HepG2 (cell line): ENCODE results near the gene IMP3. TPM values are rescaled to one million over a fixed set of nuclear protein-coding genes. Genes with fewer than 3 reads are reported as not detected.
A peak's percentile ranks its signal among the peaks of the same experiment; 100 is the strongest.

Source experiments
- ATF3 ChIP-seq: sonication (generic); formaldehyde crosslinking; IDR thresholded peaks from 2 replicates; pipeline ENCODE4 v1.4.0; 2020; ENCODE audit warnings: missing genetic modification reagents
- CHD4 ChIP-seq: fragments of 200-600 bp; sonication (generic); IDR thresholded peaks from 2 replicates; pipeline ENCODE4 v1.7.0; 2017; ENCODE audit warnings: mild to moderate bottlenecking, low read length, borderline replicate concordance
- DMTF1 ChIP-seq: sonication (generic); formaldehyde crosslinking; IDR thresholded peaks from 2 replicates; pipeline ENCODE4 v1.4.0; 2020; ENCODE audit warnings: mild to moderate bottlenecking, missing genetic modification reagents
- ETV5 ChIP-seq: IDR thresholded peaks from 2 replicates; pipeline ENCODE4 v1.6.1; 2018; ENCODE audit warnings: missing biosample characterization, missing genetic modification reagents, inconsistent platforms, borderline replicate concordance
- GATA4 ChIP-seq: sonication (generic); IDR thresholded peaks from 2 replicates; pipeline ENCODE4 v1.6.1; 2016; ENCODE audit warnings: antibody characterized with exemption, low read depth, borderline replicate concordance
- HOXA5 ChIP-seq: sonication (generic); formaldehyde crosslinking; IDR thresholded peaks from 2 replicates; pipeline ENCODE4 v1.4.0; 2020; ENCODE audit warnings: missing genetic modification reagents
- MNT ChIP-seq: fragments of 450-650 bp; IDR thresholded peaks from 2 replicates; pipeline ENCODE4 v1.6.1; 2016
- PCBP2 ChIP-seq: fragments of 200-400 bp; formaldehyde crosslinking; optimal IDR thresholded peaks from 2 replicates; pipeline ENCODE3; 2018; ENCODE audit warnings: low read length, low read depth; ENCODE audit not compliant: poor library complexity, severe bottlenecking
- PHF20 ChIP-seq: sonication (generic); formaldehyde crosslinking; IDR thresholded peaks from 2 replicates; pipeline ENCODE4 v1.5.0; 2020; ENCODE audit warnings: mild to moderate bottlenecking, missing genetic modification reagents
- PHF8 ChIP-seq: sonication (generic); formaldehyde crosslinking; IDR thresholded peaks from 2 replicates; pipeline ENCODE4 v1.5.0; 2020; ENCODE audit warnings: missing genetic modification reagents
- REXO4 ChIP-seq: sonication (generic); formaldehyde crosslinking; IDR thresholded peaks from 2 replicates; pipeline ENCODE4 v1.8.0; 2022; ENCODE audit warnings: missing genetic modification reagents, mild to moderate bottlenecking, borderline replicate concordance
- SMAD3 ChIP-seq: sonication (generic); formaldehyde crosslinking; IDR thresholded peaks from 2 replicates; pipeline ENCODE4 v1.4.0; 2020; ENCODE audit warnings: missing genetic modification reagents
- SOX13 ChIP-seq, 3 experiments: fragments of 450-650 bp in 1 of 3; sonication (generic) in 1 of 3; formaldehyde crosslinking in 1 of 3; IDR thresholded peaks in 2 of 3; conservative IDR thresholded peaks in 1 of 3; 2 replicates each; pipeline versions ENCODE4 v1.5.0 to v1.6.1; 2016 to 2020; ENCODE audit warnings: antibody characterized with exemption in 1 of 3, mild to moderate bottlenecking in 1 of 3, missing compliant biosample characterization in 1 of 3, missing genetic modification reagents in 1 of 3, moderate library complexity in 1 of 3
- TFE3 ChIP-seq: IDR thresholded peaks from 2 replicates; pipeline ENCODE4 v1.6.1; 2016
- XRCC5 ChIP-seq: fragments of 200-400 bp; formaldehyde crosslinking; optimal IDR thresholded peaks from 2 replicates; pipeline ENCODE3; 2017; ENCODE audit warnings: mild to moderate bottlenecking, low read length
- ZNF335 ChIP-seq: sonication (generic); formaldehyde crosslinking; IDR thresholded peaks from 2 replicates; pipeline ENCODE4 v1.4.0; 2020; ENCODE audit warnings: missing genetic modification reagents
- ZNF768 ChIP-seq: sonication (generic); formaldehyde crosslinking; IDR thresholded peaks from 2 replicates; pipeline ENCODE4 v1.4.0; 2020; ENCODE audit warnings: missing genetic modification reagents
- ZNF781 ChIP-seq: sonication (generic); formaldehyde crosslinking; IDR thresholded peaks from 2 replicates; pipeline ENCODE4 v1.5.1; 2020; ENCODE audit warnings: borderline replicate concordance, mild to moderate bottlenecking, missing genetic modification reagents; ENCODE audit errors: not compliant biosample characterization
- ZNF841 ChIP-seq: sonication (generic); formaldehyde crosslinking; IDR thresholded peaks from 2 replicates; pipeline ENCODE4 v1.8.1; 2023; ENCODE audit warnings: missing genetic modification reagents, borderline replicate concordance
- ZNF850 ChIP-seq: sonication (generic); formaldehyde crosslinking; conservative IDR thresholded peaks from 2 replicates; pipeline ENCODE4 v1.9.0; 2021; ENCODE audit warnings: mild to moderate bottlenecking, missing genetic modification reagents
- polyA plus RNA-seq, 8 experiments: library from polyadenylated mRNA; depleted of rRNA in 3 of 8; stranded (reverse) in 7 of 8; unstranded in 1 of 8; fragments of >200 nt; fragmentation: Illumina TruSeq in 4 of 8; extraction: Trizol in 4 of 8; gene quantifications; 2 replicates each; pipeline versions ENCODE4 v1.2.1 to v1.2.3, GENCODE V29; 2011 to 2016; ENCODE audit warnings: low read depth in 4 of 8, missing spikeins in 1 of 8, mixed read lengths in 1 of 8; ENCODE audit not compliant: insufficient read depth in 1 of 8
- total RNA-seq, 5 experiments: library from RNA; depleted of rRNA; stranded (reverse); fragments of >200 nt; fragmentation: Illumina TruSeq; extraction: Trizol; gene quantifications; 2 replicates each; pipeline ENCODE4 v1.2.3, GENCODE V29; 2016; ENCODE audit warnings: low read depth in 1 of 5

The IMP3 gene
- total and polyA plus RNA-seq, 2 of the 13 experiments (the other 11 are each of a cell fraction or from before 2014, with no cell fraction given), result 38.3 to 143 TPM

- TF ChIP-seq SOX13 (IDR thresholded peaks at IDR 0.05) (no peak), SOX13 (CRISPR knock-in tag; conservative IDR thresholded peaks at IDR 0.05 in 1 of 2, IDR thresholded peaks at IDR 0.05 in 1 of 2) (no peak), SMAD3 (CRISPR knock-in tag) (no peak; the same call in 1 of the 2 replicates), HOXA5 (CRISPR knock-in tag) (0 out of 2 replicates have a peak, but pooled peaks have one; percentile 20), GATA4 (no peak), ZNF850 (CRISPR knock-in tag) (no peak; the same call in 1 of the 2 replicates), PHF20 (CRISPR knock-in tag) (no peak), ZNF781 (no peak), ZNF768 (no peak; the same call in 1 of the 2 replicates), ZNF335 (CRISPR knock-in tag) (no peak), ZNF841 (CRISPR knock-in tag) (no peak), PCBP2 (no peak), CHD4 (no peak), REXO4 (CRISPR knock-in tag) (no peak), DMTF1 (CRISPR knock-in tag) (no peak), ATF3 (no peak; the same call in 1 of the 2 replicates), XRCC5 (no peak), TFE3 (CRISPR knock-in tag) (no peak), MNT (no peak), PHF8 (CRISPR knock-in tag) (peak; percentile 12; the same call in 1 of the 2 replicates), ETV5 (CRISPR knock-in tag) (no peak; the same call in 1 of the 2 replicates)
Measured at GRCh38 chr15:75648156-75649000, 8.4 kb upstream of the IMP3 start (continued).
